SU-DHL-6 (cell line): ENCODE results near the gene LRRC75A.
"Not testable (repeated sequence)": the region's sequence is repeated elsewhere in the genome, so short reads cannot be mapped to it uniquely, and the experiment has no call there.

Source experiments
- H2AFZ ChIP-seq: fragments of 200-600 bp; sonication (generic); 2 replicates; pipeline ENCODE4 v1.6.1; 2014; ENCODE audit warnings: low read depth, mild to moderate bottlenecking, moderate library complexity, mixed read lengths, antibody characterized with exemption, low read length; ENCODE audit not compliant: severe bottlenecking
- H3F3A ChIP-seq: fragments of 200-600 bp; shearing (Covaris generic); 2 replicates; pipeline ENCODE4 v1.6.0; 2016; ENCODE audit warnings: antibody characterized with exemption, mild to moderate bottlenecking; ENCODE audit not compliant: insufficient read depth
- H3K27ac ChIP-seq: fragments of 200-600 bp; sonication (generic); 2 replicates; pipeline ENCODE4 v1.5.1; 2016; ENCODE audit warnings: low read depth, mild to moderate bottlenecking, low read length, moderate library complexity, mixed read lengths
- H3K27me3 ChIP-seq: fragments of 200-600 bp; sonication (generic), shearing (Covaris generic); 2 replicates; pipeline ENCODE4 v1.6.0; 2014; ENCODE audit warnings: mild to moderate bottlenecking, low read length
- H3K36me3 ChIP-seq: fragments of 200-600 bp; sonication (generic); 2 replicates; pipeline ENCODE4 v1.6.1; 2014; ENCODE audit warnings: mild to moderate bottlenecking, low read length, mixed read lengths
- H3K4me2 ChIP-seq: fragments of 300-600, 200-600 bp; shearing (Covaris generic), sonication (generic); 2 replicates; pipeline ENCODE4 v1.6.0; 2014; ENCODE audit warnings: low read length, low read depth, mild to moderate bottlenecking; ENCODE audit not compliant: poor library complexity, severe bottlenecking
- H3K4me3 ChIP-seq: fragments of 200-600 bp; sonication (generic); 2 replicates; pipeline ENCODE4 v1.5.1; 2014; ENCODE audit warnings: antibody characterized with exemption, low read length, mild to moderate bottlenecking, mixed read lengths; ENCODE audit not compliant: insufficient read depth, poor library complexity, severe bottlenecking
- H3K79me2 ChIP-seq: fragments of 200-600 bp; sonication (generic); 2 replicates; pipeline ENCODE4 v1.6.1; 2014; ENCODE audit warnings: mild to moderate bottlenecking, low read length, moderate library complexity; ENCODE audit not compliant: insufficient read depth
- H3K9ac ChIP-seq: fragments of 200-600 bp; sonication (generic); 2 replicates; pipeline ENCODE4 v1.7.0; 2014; ENCODE audit warnings: mild to moderate bottlenecking, low read length
- H3K9me2 ChIP-seq: fragments of 200-600 bp; sonication (generic); replicated peaks from 2 replicates; pipeline ENCODE4 v1.6.1; 2014; ENCODE audit warnings: low read length; ENCODE audit not compliant: insufficient read depth
- H3K9me3 ChIP-seq: fragments of 200-600 bp; sonication (generic); 2 replicates; pipeline ENCODE4 v1.6.1; 2014; ENCODE audit warnings: low read length, mixed read lengths; ENCODE audit not compliant: insufficient read depth
- H4K20me1 ChIP-seq: fragments of 200-600 bp; sonication (generic); 2 replicates; pipeline ENCODE4 v1.6.1; 2014; ENCODE audit warnings: low read depth, mild to moderate bottlenecking, antibody characterized with exemption, low read length, moderate library complexity, mixed read lengths
- EZH2phosphoT487 ChIP-seq: fragments of 200-600 bp; sonication (generic), shearing (Covaris generic); conservative IDR thresholded peaks from 2 replicates; pipeline ENCODE4 v1.6.1; 2018; ENCODE audit warnings: mild to moderate bottlenecking, antibody characterized with exemption, low read length, moderate library complexity, mixed read lengths
- TF ChIP-seq, protein P1 (sequence below): fragments of 200-600 bp; sonication (generic); IDR thresholded peaks from one replicate; pipeline ENCODE4 v1.5.1; 2017; ENCODE audit warnings: antibody characterized with exemption, mild to moderate bottlenecking, low read length, moderate library complexity; ENCODE audit not compliant: insufficient read depth, poor library complexity, severe bottlenecking

The LRRC75A gene

DNA sequence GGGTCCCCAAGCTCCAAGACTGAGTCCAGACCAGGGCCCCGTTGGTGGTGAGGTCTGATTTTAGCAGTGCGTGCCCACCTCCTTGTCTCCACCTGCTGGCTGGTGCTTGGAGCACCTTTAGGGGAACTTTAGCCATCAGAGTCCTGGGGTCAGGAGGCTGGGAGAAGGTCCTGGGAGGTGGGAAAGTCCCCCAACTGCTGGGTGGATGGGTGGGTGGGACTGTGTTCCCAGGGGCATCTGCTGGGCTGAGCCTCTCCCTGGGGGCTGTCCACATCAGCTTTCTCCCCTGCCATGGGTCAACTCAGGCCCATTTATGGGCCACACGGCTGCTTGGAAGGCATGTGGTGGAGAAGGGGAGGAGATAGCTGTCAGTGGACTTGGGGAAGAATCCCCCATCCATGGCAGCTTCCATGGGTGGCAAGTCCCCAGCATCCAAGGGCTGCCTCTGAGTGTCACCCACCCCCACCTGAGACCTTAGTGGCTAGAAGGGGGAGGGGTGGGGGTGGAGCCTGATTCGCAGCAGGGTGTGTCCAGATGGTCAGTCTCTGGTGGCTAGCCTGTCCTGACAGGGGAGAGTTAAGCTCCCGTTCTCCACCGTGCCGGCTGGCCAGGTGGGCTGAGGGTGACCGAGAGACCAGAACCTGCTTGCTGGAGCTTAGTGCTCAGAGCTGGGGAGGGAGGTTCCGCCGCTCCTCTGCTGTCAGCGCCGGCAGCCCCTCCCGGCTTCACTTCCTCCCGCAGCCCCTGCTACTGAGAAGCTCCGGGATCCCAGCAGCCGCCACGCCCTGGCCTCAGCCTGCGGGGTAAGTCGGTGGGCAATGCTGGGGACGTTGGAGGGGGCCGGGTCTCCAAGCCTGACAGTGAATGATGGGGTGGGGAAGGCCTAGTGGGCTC is 76.7 kb downstream of the LRRC75A start, which contains the start of gene TRPV2:
TSS of gene TRPV2 (plus strand) at position 541 of the 894 bp plus-strand sequence. CDS start 2,098 bp downstream, outside the sequence.
- no peaks in the 10 kb centered on the region for H3K9me2 ChIP-seq
- H3K9ac ChIP-seq: peak within 1 kb of the TSS; percentile 7; the same call in 1 of the 2 replicates
- H4K20me1 ChIP-seq: no peaks in the 10 kb centered on the region
- H3F3A ChIP-seq: no peaks in the 10 kb centered on the region
- no peak within 1 kb of the TSS for H3K4me3 ChIP-seq
- H3K79me2 ChIP-seq: no peaks in the 10 kb centered on the region
- H3K27ac ChIP-seq: no peak within 1 kb of the TSS
- H2AFZ ChIP-seq: peak within 1 kb of the TSS; percentile 43
- no peaks in the 10 kb centered on the region for H3K27me3 ChIP-seq
- TF ChIP-seq, protein P1, sequence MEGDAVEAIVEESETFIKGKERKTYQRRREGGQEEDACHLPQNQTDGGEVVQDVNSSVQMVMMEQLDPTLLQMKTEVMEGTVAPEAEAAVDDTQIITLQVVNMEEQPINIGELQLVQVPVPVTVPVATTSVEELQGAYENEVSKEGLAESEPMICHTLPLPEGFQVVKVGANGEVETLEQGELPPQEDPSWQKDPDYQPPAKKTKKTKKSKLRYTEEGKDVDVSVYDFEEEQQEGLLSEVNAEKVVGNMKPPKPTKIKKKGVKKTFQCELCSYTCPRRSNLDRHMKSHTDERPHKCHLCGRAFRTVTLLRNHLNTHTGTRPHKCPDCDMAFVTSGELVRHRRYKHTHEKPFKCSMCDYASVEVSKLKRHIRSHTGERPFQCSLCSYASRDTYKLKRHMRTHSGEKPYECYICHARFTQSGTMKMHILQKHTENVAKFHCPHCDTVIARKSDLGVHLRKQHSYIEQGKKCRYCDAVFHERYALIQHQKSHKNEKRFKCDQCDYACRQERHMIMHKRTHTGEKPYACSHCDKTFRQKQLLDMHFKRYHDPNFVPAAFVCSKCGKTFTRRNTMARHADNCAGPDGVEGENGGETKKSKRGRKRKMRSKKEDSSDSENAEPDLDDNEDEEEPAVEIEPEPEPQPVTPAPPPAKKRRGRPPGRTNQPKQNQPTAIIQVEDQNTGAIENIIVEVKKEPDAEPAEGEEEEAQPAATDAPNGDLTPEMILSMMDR: peak; percentile 65
- TF ChIP-seq EZH2phosphoT487: no peak
- no peaks in the 10 kb centered on the region for H3K36me3 ChIP-seq
- no peaks in the 10 kb centered on the region for H3K9me3 ChIP-seq
- H3K4me2 ChIP-seq: no peak within 1 kb of the TSS

DNA sequence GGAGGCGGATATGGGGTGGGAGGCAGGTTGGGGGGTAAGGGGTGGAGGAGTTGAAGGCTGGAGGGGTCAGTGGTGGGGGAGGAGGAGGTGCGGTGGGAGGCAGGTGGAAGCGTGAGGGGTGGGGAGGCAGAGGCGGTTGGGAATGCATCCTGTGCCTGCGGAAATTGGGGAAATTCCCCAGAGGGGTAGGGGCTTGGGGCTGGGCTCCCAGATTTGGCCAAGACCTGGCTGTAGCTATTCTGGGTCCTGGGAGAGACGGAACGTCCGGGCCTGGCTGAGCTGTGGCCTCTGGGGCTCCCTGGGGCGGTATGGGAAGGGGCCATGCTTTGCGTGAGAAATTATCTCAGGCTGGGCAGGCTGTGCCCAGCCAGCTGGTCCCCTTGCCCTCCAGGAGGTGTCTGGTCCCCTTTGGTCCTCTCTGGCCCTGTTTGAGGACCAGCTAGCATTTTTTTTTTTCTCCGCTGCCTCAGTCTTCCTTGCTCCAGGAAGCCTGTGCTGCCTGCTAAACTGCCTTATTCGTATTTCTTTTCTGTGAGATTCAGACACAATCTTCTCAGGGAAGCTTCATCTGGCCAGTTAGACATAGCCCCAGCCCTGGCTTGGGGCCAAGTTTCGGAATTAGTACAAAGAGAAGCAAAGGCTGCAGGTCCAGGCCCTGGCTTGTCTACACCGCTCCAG is 83.9 kb downstream of the LRRC75A start:
- Histone ChIP-seq H3F3A (peaks cover 8% of the 10 kb centered on the region), H3K9ac (no peak overlapping the region), H3K9me3 (no peaks in the 10 kb centered on the region), H3K27me3 (no peaks in the 10 kb centered on the region), H2AFZ (no peak overlapping the region), H3K4me3 (no peak overlapping the region), H3K4me2 (no peak overlapping the region), H3K9me2 (no peaks in the 10 kb centered on the region), H3K36me3 (no peaks in the 10 kb centered on the region), H3K79me2 (no peaks in the 10 kb centered on the region), H3K27ac (no peak overlapping the region; the same call in 1 of the 2 replicates), H4K20me1 (no peaks in the 10 kb centered on the region)
- TF ChIP-seq, protein P1: no peak
- TF ChIP-seq EZH2phosphoT487: no peak

DNA sequence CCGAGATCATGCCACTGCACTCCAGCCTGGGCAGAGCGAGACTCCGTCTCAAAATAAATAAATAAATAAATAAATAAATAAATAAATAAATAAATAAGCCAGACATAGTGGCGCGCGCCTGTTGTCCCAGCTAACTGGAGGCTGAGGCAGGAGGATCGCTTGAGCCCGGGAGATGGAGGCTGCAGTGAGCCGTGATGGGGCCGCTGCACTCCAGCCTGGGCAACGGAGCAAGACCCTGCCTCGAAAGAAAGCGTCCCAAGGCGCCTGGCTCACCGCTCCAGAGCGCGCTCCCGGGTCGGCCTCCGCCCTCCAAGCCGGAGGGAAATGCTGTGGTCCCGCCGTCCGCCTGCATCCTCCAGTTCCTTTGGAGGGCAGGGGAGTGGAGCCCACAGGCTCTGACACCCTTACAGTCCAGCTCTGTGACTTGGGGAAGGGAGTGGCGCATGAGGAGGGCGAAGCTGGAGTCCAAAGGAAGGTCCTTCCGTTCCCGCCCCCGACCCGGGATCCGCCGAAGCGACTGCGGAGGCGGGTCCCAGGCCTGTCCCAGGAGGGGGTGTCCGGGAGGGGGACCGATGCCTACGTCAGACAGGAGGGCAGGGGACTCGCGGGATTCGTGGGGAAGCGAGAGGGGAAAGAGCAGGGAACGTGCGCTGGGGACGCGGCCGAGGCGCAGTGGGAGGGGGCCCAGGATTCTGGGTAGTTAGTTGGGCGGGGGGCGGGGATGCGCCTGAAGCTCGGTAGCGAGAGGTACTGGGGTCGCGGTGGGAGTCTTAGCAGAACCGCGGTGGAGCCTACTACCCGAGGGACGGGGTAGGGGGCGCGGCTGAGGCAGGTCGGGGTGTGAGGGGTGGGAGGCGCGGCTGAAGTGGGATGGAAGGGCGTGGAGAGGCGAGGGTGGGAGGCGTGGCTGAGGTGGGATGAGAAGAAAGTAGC is 85.0 kb downstream of the LRRC75A start:
- Histone ChIP-seq H3K36me3 (no peaks in the 10 kb centered on the region), H2AFZ (no peak overlapping the region), H4K20me1 (no peaks in the 10 kb centered on the region), H3K4me3 (no peak overlapping the region), H3K27ac (no peak overlapping the region), H3K4me2 (no peak overlapping the region), H3K9me3 (no peaks in the 10 kb centered on the region), H3K9ac (no peak overlapping the region), H3F3A (peaks cover 8% of the 10 kb centered on the region), H3K79me2 (no peaks in the 10 kb centered on the region), H3K9me2 (no peaks in the 10 kb centered on the region), H3K27me3 (no peaks in the 10 kb centered on the region)
- TF ChIP-seq, protein P1: no peak
- no peak for TF ChIP-seq EZH2phosphoT487

DNA sequence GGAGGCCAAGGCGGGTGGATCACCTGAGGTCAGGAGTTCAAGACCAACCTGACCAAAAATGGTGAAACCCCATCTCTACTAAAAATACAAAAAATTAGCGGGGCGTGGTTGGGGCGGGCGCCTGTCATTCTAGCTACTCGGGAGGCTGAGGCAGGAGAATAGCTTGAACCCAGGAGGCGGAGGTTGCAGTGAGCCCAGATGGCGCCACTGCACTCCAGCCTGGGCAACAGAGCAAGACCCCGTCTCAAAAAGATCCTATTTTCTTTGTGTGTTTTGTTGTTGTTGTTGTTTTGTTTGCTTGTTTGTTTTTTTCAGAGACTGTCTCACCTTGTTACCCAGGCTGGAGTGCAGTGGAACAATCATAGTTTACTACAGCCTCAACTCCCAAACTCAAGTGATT is 88.1 kb downstream of the LRRC75A start:
- not testable (repeated sequence) for H3K9me3 ChIP-seq, H3F3A ChIP-seq, H4K20me1 ChIP-seq, H3K79me2 ChIP-seq, H3K27me3 ChIP-seq, H3K4me3 ChIP-seq, H2AFZ ChIP-seq, H3K9ac ChIP-seq, H3K4me2 ChIP-seq, H3K36me3 ChIP-seq, H3K27ac ChIP-seq, H3K9me2 ChIP-seq
